ENCODE data around the gene MCM3. TPM values are rescaled to one million over a fixed set of nuclear protein-coding genes. Genes with fewer than 3 reads are reported as not detected.

Gene MCM3
- total RNA-seq, 2 experiments from 2014 or later = 291 to 293 TPM

- H3K4me1 Mint-ChIP-seq (ENCODE audit: low read depth) = peaks cover 33% of the 10 kb centered on the region
- H3K4me3 Mint-ChIP-seq = no peak overlapping the region
- intact Hi-C loops (cut with micrococcal nuclease) = no loop called here
- H3K9me3 Mint-ChIP-seq = no peaks in the 10 kb centered on the region
- TF ChIP-seq CTCF (IDR thresholded peaks at IDR 0.05) = no peak
- ChIA-PET POLR2A (interaction anchor here (0.6 to 5.8 kb wide), 5 partner anchors 8 to 144 kb away, joined by 3 to 54 read pairs (median 12); partner anchors contain the start of genes EFHC1 and MCM3), CTCF (interaction anchor here (1.5 to 3.3 kb wide), 3 partner anchors 9 to 13 kb away, joined by 5 to 26 read pairs (median 11); partner anchors contain the start of gene MCM3)
- DNase-seq (no peak), ATAC-seq (no peak)
- H3K27me3 Mint-ChIP-seq = no peaks in the 10 kb centered on the region
- peaks cover 84% of the 10 kb centered on the region for H3K36me3 Mint-ChIP-seq (ENCODE audit: low read depth)
- H3K27ac Mint-ChIP-seq = no peak overlapping the region
Measured at GRCh38 chr6:52276130-52276529, 8.4 kb downstream of the MCM3 start.

GRCh38 chr6:52271852-52272460 lies 12.6 kb downstream of the MCM3 start:
- no peak overlapping the region for H3K4me3 Mint-ChIP-seq
- H3K9me3 Mint-ChIP-seq = no peaks in the 10 kb centered on the region
- peak overlapping the region; percentile 6 for H3K27ac Mint-ChIP-seq
- no peak for TF ChIP-seq CTCF (IDR thresholded peaks at IDR 0.05)
- peaks cover 8% of the 10 kb centered on the region for H3K4me1 Mint-ChIP-seq (ENCODE audit: low read depth)
- intact Hi-C loops (cut with micrococcal nuclease) = no loop called here
- no peaks in the 10 kb centered on the region for H3K27me3 Mint-ChIP-seq
- peaks cover 84% of the 10 kb centered on the region for H3K36me3 Mint-ChIP-seq (ENCODE audit: low read depth)
- no peak for ATAC-seq
- ChIA-PET POLR2A (interaction anchor here (2.9 to 5.8 kb wide), 2 partner anchors 8 to 12 kb away, joined by 21 to 54 read pairs; partner anchors contain the start of gene MCM3), CTCF (interaction anchor here (1.0 to 2.7 kb wide), 6 partner anchors 8 to 391 kb away, joined by 3 to 17 read pairs (median 4); no protein-coding TSS in a partner anchor)
- no peak for DNase-seq

- H3K4me1 Mint-ChIP-seq (ENCODE audit: low read depth) = peaks cover 12% of the 10 kb centered on the region
- no peaks in the 10 kb centered on the region for H3K27me3 Mint-ChIP-seq
- no peaks in the 10 kb centered on the region for H3K9me3 Mint-ChIP-seq
- ChIA-PET CTCF (interaction anchor here (0.7 to 6.3 kb wide), 35 partner anchors 9 to 166 kb away, joined by 3 to 121 read pairs (median 6); partner anchors contain the start of genes IL17A, IL17F and MCM3), POLR2A (interaction anchor here (1.0 to 5.7 kb wide), 12 partner anchors 10 to 136 kb away, joined by 3 to 36 read pairs (median 6); partner anchors contain the start of gene MCM3)
- intact Hi-C loops (cut with micrococcal nuclease) = loop anchor here (2.0 kb wide), 1 partner anchor 101 kb away; no protein-coding TSS in a partner anchor
- peak overlapping the region; percentile 31 for H3K27ac Mint-ChIP-seq
- H3K4me3 Mint-ChIP-seq = no peak overlapping the region
- DNase-seq (peak; percentile 78), ATAC-seq (peak; percentile 83)
- peak; percentile 90 for TF ChIP-seq CTCF (IDR thresholded peaks at IDR 0.05)
- peaks cover 71% of the 10 kb centered on the region for H3K36me3 Mint-ChIP-seq (ENCODE audit: low read depth)
Measured at GRCh38 chr6:52263709-52264540, 20.6 kb downstream of the MCM3 start.

- Mint-ChIP-seq H3K4me1 (ENCODE audit: low read depth) (peaks cover 12% of the 10 kb centered on the region), H3K4me3 (no peak overlapping the region), H3K9me3 (no peaks in the 10 kb centered on the region), H3K27me3 (no peaks in the 10 kb centered on the region), H3K27ac (peak overlapping the region; percentile 52), H3K36me3 (ENCODE audit: low read depth) (peaks cover 61% of the 10 kb centered on the region)
- no peak for TF ChIP-seq CTCF (IDR thresholded peaks at IDR 0.05)
- POLR2A ChIA-PET = interaction anchor here (1.0 to 5.7 kb wide), 10 partner anchors 7 to 86 kb away, joined by 3 to 36 read pairs (median 12); partner anchors contain the start of gene MCM3
- no peak for ATAC-seq
- DNase-seq = no peak
- intact Hi-C loops (cut with micrococcal nuclease) = loop anchor here (2.0 kb wide), 1 partner anchor 100 kb away; no protein-coding TSS in a partner anchor
- CTCF ChIA-PET = interaction anchor here (0.7 to 6.3 kb wide), 33 partner anchors 8 to 199 kb away, joined by 3 to 121 read pairs (median 8); partner anchors contain the start of genes IL17F and MCM3
Measured at GRCh38 chr6:52262620-52263344, 21.8 kb downstream of the MCM3 start.

Measured in activated CD8-positive, alpha-beta T cell treated with anti-CD3 and anti-CD28 coated beads for 36 hours (primary cell).